ENCODE data around the gene LOC128125822.

DNA sequence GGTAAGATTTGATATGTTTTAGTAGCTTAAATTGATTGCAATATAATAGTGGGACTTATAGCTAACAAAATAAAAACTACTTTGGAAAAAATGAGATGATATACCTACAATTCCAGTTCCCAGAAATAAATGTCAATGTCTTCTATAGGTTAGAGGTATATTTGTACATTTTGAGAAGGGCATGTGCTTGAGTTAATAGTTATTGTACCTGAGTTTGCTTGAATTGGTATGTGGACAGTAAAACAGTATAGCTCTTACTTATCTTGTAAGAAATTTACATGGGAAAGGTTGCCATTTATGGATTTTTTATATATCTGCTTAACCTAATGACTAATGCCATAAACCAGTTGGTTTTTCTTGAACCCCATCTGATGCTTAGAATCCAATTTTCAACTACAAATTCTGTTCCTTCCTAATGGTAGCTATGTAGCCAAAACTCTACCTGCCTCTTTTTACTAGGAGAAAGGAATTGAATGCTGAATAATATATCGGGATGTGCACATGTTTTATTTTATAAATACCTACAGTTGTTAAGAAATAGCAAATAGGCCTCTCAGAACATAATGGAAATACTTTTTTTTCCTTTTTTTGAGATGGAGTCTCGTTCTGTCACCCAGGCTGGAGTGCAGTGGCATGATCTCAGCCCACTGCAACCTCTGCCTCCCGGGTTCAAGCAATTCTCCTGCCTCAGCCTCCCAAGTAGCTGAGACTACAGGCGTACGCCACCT lies 4.9 kb downstream of the LOC128125822 start:
- TF ChIP-seq, protein P1, sequence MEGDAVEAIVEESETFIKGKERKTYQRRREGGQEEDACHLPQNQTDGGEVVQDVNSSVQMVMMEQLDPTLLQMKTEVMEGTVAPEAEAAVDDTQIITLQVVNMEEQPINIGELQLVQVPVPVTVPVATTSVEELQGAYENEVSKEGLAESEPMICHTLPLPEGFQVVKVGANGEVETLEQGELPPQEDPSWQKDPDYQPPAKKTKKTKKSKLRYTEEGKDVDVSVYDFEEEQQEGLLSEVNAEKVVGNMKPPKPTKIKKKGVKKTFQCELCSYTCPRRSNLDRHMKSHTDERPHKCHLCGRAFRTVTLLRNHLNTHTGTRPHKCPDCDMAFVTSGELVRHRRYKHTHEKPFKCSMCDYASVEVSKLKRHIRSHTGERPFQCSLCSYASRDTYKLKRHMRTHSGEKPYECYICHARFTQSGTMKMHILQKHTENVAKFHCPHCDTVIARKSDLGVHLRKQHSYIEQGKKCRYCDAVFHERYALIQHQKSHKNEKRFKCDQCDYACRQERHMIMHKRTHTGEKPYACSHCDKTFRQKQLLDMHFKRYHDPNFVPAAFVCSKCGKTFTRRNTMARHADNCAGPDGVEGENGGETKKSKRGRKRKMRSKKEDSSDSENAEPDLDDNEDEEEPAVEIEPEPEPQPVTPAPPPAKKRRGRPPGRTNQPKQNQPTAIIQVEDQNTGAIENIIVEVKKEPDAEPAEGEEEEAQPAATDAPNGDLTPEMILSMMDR (IDR thresholded peaks at IDR 0.05), result no peak
- no peak for TF ChIP-seq POLR2A (IDR thresholded peaks at IDR 0.05)
- no peak for TF ChIP-seq POLR2AphosphoS5 (IDR thresholded peaks at IDR 0.05)
